Sigmoid colon (tissue), 7 donors: ENCODE measurements around the gene RAB31. TPM values are rescaled to one million over a fixed set of nuclear protein-coding genes. Genes with fewer than 3 reads are reported as not detected.
A peak's percentile ranks its signal among the peaks of the same experiment; 100 is the strongest.

Source experiments
- DNase-seq: peaks from one replicate; pipeline ENCODE4 v3.0.0-alpha.2; 2019
- H3K27ac ChIP-seq, 4 donors: fragments of 200-600 bp; sonication (generic); one replicate each; pipeline ENCODE4 v1.5.1; 2016 to 2019; ENCODE audit warnings: mild to moderate bottlenecking in 1 of 4
- H3K27me3 ChIP-seq, 3 donors: fragments of 200-600 bp; sonication (generic); one replicate each; pipeline ENCODE4 v1.5.1; 2019; ENCODE audit warnings: mild to moderate bottlenecking in 1 of 3
- H3K36me3 ChIP-seq, 4 donors: fragments of 200-600 bp; sonication (generic); one replicate each; pipeline ENCODE4 v1.5.1; 2016 to 2019
- H3K4me1 ChIP-seq, 4 donors: fragments of 200-600 bp; sonication (generic); one replicate each; pipeline ENCODE4 v1.5.1; 2017 to 2019
- H3K4me3 ChIP-seq, 4 donors: fragments of 200-600 bp; sonication (generic); one replicate each; pipeline ENCODE4 v1.5.1; 2017 to 2019; ENCODE audit warnings: mild to moderate bottlenecking in 2 of 4, moderate library complexity in 1 of 4
- H3K9me3 ChIP-seq, 4 donors: fragments of 200-600 bp in 3 of 4; sonication (generic) in 3 of 4; one replicate each; pipeline versions ENCODE4 v1.5.1 to v1.6.1; 2013 to 2019
- CTCF ChIP-seq, 4 experiments: fragments of 450-650 bp in 3 of 4; fragments of 200-600 bp in 1 of 4; IDR thresholded peaks; one replicate each; pipeline ENCODE4 v1.5.1; 2016 to 2019; ENCODE audit warnings: antibody characterized with exemption in 4 of 4, mild to moderate bottlenecking in 3 of 4, moderate library complexity in 2 of 4
- EP300 ChIP-seq, 4 donors: sonication (generic); formaldehyde crosslinking; IDR thresholded peaks; one replicate each; pipeline ENCODE4 v1.6.1; 2017; ENCODE audit warnings: antibody characterized with exemption in 4 of 4
- POLR2A ChIP-seq, 2 donors: fragments of 450-650 bp; IDR thresholded peaks; one replicate each; pipeline ENCODE4 v1.6.1; 2016; ENCODE audit warnings: antibody characterized with exemption in 2 of 2, mild to moderate bottlenecking in 2 of 2, moderate library complexity in 2 of 2
- POLR2AphosphoS5 ChIP-seq, 4 donors: sonication (generic); formaldehyde crosslinking; IDR thresholded peaks; one replicate each; pipeline ENCODE4 v1.6.1; 2017; ENCODE audit warnings: antibody characterized with exemption in 4 of 4
- WGBS, 2 donors: extraction: QIAGEN DNeasy Blood & Tissue Kit; methylation state at CpG; one replicate each; pipeline ENCODE4 v1.1.7; 2013; 5-methylcytosine and 5-hydroxymethylcytosine counted together
- intact Hi-C: fragments of 100-400 bp; cut with DNase I; formaldehyde crosslinking; loops from one replicate; pipeline ENCODE4 v1.15.1; 2023
- polyA plus RNA-seq, 3 donors: library from polyadenylated mRNA; stranded (reverse); fragments of 200-250 nt; gene quantifications; one replicate each; pipeline ENCODE4 v1.2.3, GENCODE V29; 2013
- total RNA-seq, 4 donors: library from RNA; depleted of rRNA; stranded (reverse); fragments of >200 nt; gene quantifications; one replicate each; pipeline ENCODE4 v1.1.0, GENCODE V29; 2016
- donor health status: healthy with polysubstance abuse.
- donor health status: Bipolar disorder and iron deficiency.
- donor health status: healthy.

Gene RAB31
- total and polyA plus RNA-seq, 7 donors = 16.2 to 74.6 (median 52.0) TPM

- H3K4me3 ChIP-seq = no peak overlapping the region
- no peak for DNase-seq
- peaks cover 0 to 52% (median 22%) of the 10 kb centered on the region in 4 donors for H3K4me1 ChIP-seq
- no peak for TF ChIP-seq POLR2AphosphoS5 (IDR thresholded peaks at IDR 0.05)
- TF ChIP-seq EP300 (IDR thresholded peaks at IDR 0.05) = no peak
- no peak for TF ChIP-seq CTCF (IDR thresholded peaks at IDR 0.05)
- no peak for TF ChIP-seq POLR2A (IDR thresholded peaks at IDR 0.05)
- intact Hi-C loops = no loop called here
- no peaks in the 10 kb centered on the region for H3K36me3 ChIP-seq
- H3K9me3 ChIP-seq = no peaks in the 10 kb centered on the region
- 91 to 93% methylated on average over 6 of the region's 6 CpGs for WGBS, 2 donors
- no peaks in the 10 kb centered on the region for H3K27me3 ChIP-seq
- peak overlapping the region; percentile 10 to 57 (median 40) for H3K27ac ChIP-seq
Observed at GRCh38 chr18:9741406-9741792, 33.3 kb downstream of the RAB31 start.

- H3K27me3 ChIP-seq = no peaks in the 10 kb centered on the region
- H3K4me3 ChIP-seq = peak overlapping the region in 1 of 4 donors; percentile 10
- intact Hi-C loops = no loop called here
- H3K4me1 ChIP-seq = peaks cover 0 to 48% (median 25%) of the 10 kb centered on the region in 4 donors
- DNase-seq = no peak
- WGBS, 2 donors = 77 to 91% methylated on average over 20 of the region's 20 CpGs
- TF ChIP-seq EP300 (IDR thresholded peaks at IDR 0.05) (no peak), CTCF (IDR thresholded peaks at IDR 0.05) (no peak), POLR2A (IDR thresholded peaks at IDR 0.05) (no peak), POLR2AphosphoS5 (IDR thresholded peaks at IDR 0.05) (no peak)
- no peaks in the 10 kb centered on the region for H3K36me3 ChIP-seq
- H3K27ac ChIP-seq = peak overlapping the region; percentile 10 to 57 (median 40)
- no peaks in the 10 kb centered on the region for H3K9me3 ChIP-seq
Observed at GRCh38 chr18:9741793-9742523, 33.9 kb downstream of the RAB31 start.

- 8 to 24% methylated on average over 8 of the region's 8 CpGs for WGBS, 2 donors
- DNase-seq = no peak
- intact Hi-C loops = no loop called here
- Histone ChIP-seq H3K4me3 (peak overlapping the region in 2 of 4 donors; percentile 0 to 10), H3K9me3 (no peaks in the 10 kb centered on the region), H3K27me3 (no peaks in the 10 kb centered on the region), H3K27ac (peak overlapping the region; percentile 37 to 57 (median 43)), H3K4me1 (peaks cover 0 to 46% (median 24%) of the 10 kb centered on the region in 4 donors), H3K36me3 (no peaks in the 10 kb centered on the region)
- TF ChIP-seq POLR2AphosphoS5 (IDR thresholded peaks at IDR 0.05) = peak in 3 of 4 donors; percentile 7 to 26 (median 25)
- no peak for TF ChIP-seq EP300 (IDR thresholded peaks at IDR 0.05)
- no peak for TF ChIP-seq POLR2A (IDR thresholded peaks at IDR 0.05)
- no peak for TF ChIP-seq CTCF (IDR thresholded peaks at IDR 0.05)
Observed at GRCh38 chr18:9742524-9743131, 34.5 kb downstream of the RAB31 start.

GRCh38 chr18:9743200-9744016, 35.3 kb downstream of the RAB31 start:
- peak overlapping the region in 1 of 4 donors; percentile 10 for H3K4me3 ChIP-seq
- WGBS, 2 donors = 75 to 83% methylated on average over 11 of the region's 11 CpGs
- TF ChIP-seq POLR2A (IDR thresholded peaks at IDR 0.05) (no peak), CTCF (IDR thresholded peaks at IDR 0.05) (no peak), EP300 (IDR thresholded peaks at IDR 0.05) (no peak), POLR2AphosphoS5 (IDR thresholded peaks at IDR 0.05) (no peak)

More at GRCh38 chr18:9743200-9744016, 35.3 kb downstream of the RAB31 start:
- Histone ChIP-seq H3K36me3 (no peaks in the 10 kb centered on the region), H3K9me3 (no peaks in the 10 kb centered on the region), H3K27ac (peak overlapping the region in 3 of 4 donors; percentile 43 to 57 (median 43)), H3K4me1 (peaks cover 0 to 39% (median 20%) of the 10 kb centered on the region in 4 donors), H3K27me3 (no peaks in the 10 kb centered on the region)
- intact Hi-C loops = no loop called here
- no peak for DNase-seq
